HG03175 (cell line): Measurements from ENCODE around the gene TMC5.
"Not testable (repeated sequence)": the region's sequence is repeated elsewhere in the genome, so short reads cannot be mapped to it uniquely, and the experiment has no call there.

Experiments
- ATAC-seq: cut with Tn5 transposase; IDR thresholded peaks from one replicate; pipeline ENCODE4 v1.9.1; 2021; ENCODE audit warnings: mild to moderate bottlenecking, moderate library complexity; ENCODE audit not compliant: unreplicated experiment

The TMC5 gene

DNA sequence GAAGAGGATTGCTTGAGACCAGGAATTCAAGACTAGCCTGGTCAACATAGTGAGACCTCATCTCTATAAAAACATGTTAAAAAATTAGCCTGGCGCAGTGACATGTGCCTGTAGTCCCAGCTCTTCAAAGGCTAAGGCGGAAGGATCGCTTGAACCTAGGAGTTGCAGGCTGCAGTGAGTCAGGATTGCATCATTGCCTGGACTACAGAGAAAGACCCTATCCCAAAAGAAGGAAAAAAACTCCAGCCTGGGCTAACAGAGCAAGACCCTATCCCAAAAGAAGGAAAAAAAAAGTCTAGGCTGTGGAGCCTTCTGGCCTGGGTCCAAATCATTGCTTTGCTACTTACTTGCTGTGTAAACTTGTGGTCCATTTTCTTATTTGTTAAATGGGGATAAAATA lies 111.0 kb downstream of the TMC5 start:
- no peak for ATAC-seq

DNA sequence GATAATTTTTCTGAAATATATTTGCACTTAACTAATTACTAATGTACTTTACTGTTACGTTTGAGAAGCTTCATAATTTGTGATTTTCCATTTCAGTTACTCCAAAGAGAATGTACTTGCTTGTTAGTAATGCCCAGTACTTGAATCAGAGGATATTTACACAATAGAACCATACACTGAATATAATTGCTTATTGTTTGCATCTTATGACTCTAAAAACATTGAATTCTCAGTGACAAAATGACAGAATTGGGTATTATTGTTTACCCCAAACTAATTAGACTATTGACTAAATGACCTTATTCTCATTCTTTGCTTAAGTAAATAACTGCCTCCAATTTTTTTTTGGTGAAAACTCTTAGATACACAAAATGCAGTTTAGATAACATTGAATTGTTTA lies 114.9 kb downstream of the TMC5 start:
- ATAC-seq, result no peak

DNA sequence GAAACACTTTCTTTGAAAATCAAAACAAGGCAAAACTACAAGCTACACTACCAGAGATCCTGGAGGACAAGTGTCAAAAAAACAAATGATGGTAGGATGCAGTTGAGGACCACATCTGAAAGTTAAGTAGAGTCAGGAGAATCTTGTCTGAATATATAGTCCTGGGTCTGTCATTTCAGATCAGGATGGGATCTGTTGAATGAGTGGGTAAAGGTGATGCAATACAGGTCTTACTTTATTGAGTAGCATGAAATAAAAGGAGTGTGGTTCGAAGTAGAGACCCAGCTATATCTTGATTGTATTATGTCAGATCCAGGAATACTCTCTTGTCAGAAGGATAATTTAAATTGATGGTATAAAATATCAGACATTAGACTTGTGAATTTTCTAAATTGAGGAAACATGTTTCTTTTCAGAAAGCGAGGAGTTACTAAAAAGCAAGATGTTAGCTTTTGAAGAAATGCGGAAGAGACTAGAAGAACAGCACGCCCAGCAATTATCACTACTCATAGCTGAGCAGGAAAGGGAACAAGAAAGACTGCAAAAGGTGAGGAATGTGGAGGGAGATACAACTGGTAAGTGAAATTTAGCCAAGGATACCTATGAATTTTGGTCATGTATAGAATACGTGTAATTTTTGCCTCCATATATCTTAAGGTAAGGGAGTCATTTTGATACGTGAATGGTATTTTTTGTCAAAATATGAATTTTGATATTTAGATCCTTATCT lies 122.7 kb downstream of the TMC5 start:
- no peak for ATAC-seq

DNA sequence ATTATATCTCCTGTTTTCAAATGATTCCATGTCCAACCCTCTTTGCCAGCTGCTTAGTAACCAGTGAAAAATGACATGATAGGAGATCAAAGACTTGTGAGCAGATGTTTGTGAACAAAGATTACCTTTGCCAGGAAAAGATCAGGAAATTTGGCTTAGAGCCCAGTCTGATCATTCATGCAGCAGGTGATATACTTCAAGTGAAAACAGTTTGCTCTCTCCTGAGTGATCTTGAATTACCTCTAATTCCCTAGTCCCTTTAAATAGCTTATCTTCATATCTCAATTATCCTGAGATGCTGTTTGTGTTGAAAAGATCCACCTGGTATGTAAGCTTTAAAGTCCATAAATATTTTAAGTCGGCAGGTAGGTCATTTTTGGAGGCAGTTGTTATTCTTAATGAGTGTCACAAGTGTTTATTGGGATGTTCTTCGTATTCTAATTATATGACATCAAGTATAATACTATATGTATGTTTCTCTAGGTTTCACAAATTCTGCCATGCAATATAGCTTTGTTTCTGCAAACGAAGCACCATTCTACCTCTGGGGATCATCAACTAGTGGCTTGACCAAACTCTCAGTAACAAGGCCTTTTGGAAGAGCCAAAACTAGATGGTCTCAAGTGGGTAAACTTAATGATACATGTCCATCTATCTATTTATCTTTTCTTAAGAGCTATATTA lies 124.6 kb downstream of the TMC5 start:
- no peak for ATAC-seq

DNA sequence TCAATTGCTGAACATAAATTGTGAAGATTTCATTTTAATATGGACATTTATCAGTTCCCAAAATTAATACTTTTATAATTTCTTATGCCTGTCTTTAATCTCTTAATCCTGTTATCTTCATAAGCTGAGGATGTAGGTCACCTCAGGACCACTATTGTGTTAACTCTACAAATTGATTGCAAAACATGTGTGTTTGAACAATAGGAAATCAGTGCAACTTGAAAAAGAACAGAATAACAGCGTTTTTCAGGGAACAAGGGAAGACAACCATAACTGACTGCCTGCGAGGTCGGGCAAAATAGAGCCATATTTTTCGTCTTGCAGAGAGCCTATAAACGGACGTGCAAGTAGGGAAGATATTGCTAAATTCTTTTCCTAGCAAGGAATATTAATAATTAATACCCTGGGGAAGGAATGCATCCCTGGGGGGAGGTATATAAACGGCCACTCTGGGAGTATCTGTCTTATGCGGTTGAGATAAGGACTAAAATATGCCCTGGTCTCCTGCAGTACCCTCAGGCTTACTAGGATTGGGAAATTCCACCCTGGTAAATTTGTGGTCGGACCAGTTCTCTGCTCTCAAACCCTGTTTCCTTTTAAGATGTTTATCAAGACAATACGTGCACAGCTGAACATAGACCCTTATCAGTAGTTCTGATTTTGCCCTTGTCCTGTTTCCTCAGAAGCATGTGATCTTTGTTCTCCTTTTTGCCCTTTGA lies 125.8 kb downstream of the TMC5 start:
- not testable (repeated sequence) for ATAC-seq

DNA sequence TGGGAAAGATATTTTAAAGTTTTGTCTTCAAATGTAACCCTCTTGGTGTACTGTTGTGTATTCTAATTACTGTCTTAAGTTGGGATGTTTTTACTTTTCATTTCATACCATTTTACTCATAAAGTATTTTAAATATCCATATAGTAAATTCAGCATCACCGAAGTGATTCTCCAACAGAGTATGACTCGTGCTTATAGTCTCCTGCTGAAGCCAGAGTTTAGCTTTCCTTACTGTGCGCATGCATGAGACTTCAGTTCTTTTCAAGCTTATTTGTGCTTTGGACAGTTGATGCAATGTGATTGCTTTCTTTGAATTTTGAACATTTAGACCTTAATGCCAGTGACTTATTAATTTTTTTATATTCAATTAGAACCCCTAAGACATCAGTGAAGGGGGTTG lies 130.5 kb downstream of the TMC5 start:
- ATAC-seq, result no peak
